ENCODE measurements around the gene DPPA5. TPM values are rescaled to one million over a fixed set of nuclear protein-coding genes. Genes with fewer than 3 reads are reported as not detected.

The DPPA5 gene
- total RNA-seq, 1 experiment from 2014 or later, result not detected

- no peak for TF ChIP-seq CBX3 (IDR thresholded peaks at IDR 0.05; ENCODE audit: low read depth)
These were observed 18.4 kb upstream of the DPPA5 start (continued) for GRCh38 chr6:73372516-73372915.

DNA sequence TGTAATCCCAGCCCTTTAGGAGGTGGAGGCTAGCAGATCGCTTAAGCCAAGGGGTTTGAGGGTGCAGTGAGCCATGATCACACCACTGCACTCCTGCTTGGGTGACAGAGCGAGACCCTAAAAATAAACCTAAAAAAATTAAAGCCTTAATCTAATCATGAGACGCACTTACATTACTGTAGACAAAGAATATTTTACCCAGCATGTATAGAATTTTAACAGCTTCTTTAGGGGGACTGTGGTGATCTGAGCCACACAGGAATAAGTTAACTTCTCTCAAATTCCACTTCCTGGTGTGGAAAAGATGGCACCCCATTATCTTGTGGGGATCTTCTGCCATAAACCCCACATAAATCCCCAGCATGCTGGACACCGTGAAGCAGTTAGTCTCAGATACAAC, 17.9 kb upstream of the DPPA5 start:
- no peak for DNase-seq (ENCODE audit: low read depth, low spot score)
- intact Hi-C loops (cut with micrococcal nuclease), result no loop called here
- no peaks in the 10 kb centered on the region for H3K9me2 ChIP-seq (ENCODE audit: insufficient read depth)
- CTCF ChIA-PET, result no interaction called here
- H4K20me1 ChIP-seq (ENCODE audit: insufficient read depth), result no peaks in the 10 kb centered on the region
- no peak for TF ChIP-seq EZH2phosphoT487 (IDR thresholded peaks at IDR 0.05; ENCODE audit: borderline replicate concordance)
- no peak for TF ChIP-seq EGR1 (IDR thresholded peaks at IDR 0.05; ENCODE audit: low read depth)
- TF ChIP-seq ZBTB33 (IDR thresholded peaks at IDR 0.05; ENCODE audit: extremely low read depth, insufficient replicate concordance, low read length), result no peak
- TF ChIP-seq EZH2 (IDR thresholded peaks at IDR 0.05), result no peak
- no peak for TF ChIP-seq CBX3 (IDR thresholded peaks at IDR 0.05; ENCODE audit: low read depth)
- TF ChIP-seq ZFX (IDR thresholded peaks at IDR 0.05), result no peak
- TF ChIP-seq ELF1 (IDR thresholded peaks at IDR 0.05; ENCODE audit: borderline replicate concordance, low read depth), result no peak
- no peak for TF ChIP-seq TCF7L2 (IDR thresholded peaks at IDR 0.05; ENCODE audit: borderline replicate concordance, extremely low read depth, insufficient read depth, insufficient read length)
- TF ChIP-seq SP1 (IDR thresholded peaks at IDR 0.05; ENCODE audit: low read depth), result no peak
- TF ChIP-seq, protein P1, sequence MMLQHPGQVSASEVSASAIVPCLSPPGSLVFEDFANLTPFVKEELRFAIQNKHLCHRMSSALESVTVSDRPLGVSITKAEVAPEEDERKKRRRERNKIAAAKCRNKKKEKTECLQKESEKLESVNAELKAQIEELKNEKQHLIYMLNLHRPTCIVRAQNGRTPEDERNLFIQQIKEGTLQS (IDR thresholded peaks at IDR 0.05), result no peak
- TF ChIP-seq, protein P2, sequence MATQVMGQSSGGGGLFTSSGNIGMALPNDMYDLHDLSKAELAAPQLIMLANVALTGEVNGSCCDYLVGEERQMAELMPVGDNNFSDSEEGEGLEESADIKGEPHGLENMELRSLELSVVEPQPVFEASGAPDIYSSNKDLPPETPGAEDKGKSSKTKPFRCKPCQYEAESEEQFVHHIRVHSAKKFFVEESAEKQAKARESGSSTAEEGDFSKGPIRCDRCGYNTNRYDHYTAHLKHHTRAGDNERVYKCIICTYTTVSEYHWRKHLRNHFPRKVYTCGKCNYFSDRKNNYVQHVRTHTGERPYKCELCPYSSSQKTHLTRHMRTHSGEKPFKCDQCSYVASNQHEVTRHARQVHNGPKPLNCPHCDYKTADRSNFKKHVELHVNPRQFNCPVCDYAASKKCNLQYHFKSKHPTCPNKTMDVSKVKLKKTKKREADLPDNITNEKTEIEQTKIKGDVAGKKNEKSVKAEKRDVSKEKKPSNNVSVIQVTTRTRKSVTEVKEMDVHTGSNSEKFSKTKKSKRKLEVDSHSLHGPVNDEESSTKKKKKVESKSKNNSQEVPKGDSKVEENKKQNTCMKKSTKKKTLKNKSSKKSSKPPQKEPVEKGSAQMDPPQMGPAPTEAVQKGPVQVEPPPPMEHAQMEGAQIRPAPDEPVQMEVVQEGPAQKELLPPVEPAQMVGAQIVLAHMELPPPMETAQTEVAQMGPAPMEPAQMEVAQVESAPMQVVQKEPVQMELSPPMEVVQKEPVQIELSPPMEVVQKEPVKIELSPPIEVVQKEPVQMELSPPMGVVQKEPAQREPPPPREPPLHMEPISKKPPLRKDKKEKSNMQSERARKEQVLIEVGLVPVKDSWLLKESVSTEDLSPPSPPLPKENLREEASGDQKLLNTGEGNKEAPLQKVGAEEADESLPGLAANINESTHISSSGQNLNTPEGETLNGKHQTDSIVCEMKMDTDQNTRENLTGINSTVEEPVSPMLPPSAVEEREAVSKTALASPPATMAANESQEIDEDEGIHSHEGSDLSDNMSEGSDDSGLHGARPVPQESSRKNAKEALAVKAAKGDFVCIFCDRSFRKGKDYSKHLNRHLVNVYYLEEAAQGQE (IDR thresholded peaks at IDR 0.05; ENCODE audit: low read depth), result no peak
- no peak for TF ChIP-seq CEBPB (IDR thresholded peaks at IDR 0.05; ENCODE audit: low read depth)
- no peak for TF ChIP-seq YY1 (IDR thresholded peaks at IDR 0.05; ENCODE audit: extremely low read depth, insufficient replicate concordance, low read depth, low read length)
- TF ChIP-seq RAD21 (IDR thresholded peaks at IDR 0.05; ENCODE audit: low read depth), result no peak
- TF ChIP-seq FOSL1 (IDR thresholded peaks at IDR 0.05; ENCODE audit: low read depth), result no peak
- no peak for TF ChIP-seq POLR2A (IDR thresholded peaks at IDR 0.05; ENCODE audit: borderline replicate concordance, extremely low read depth, insufficient read depth, insufficient read length)
- ATAC-seq, result no peak
- RAD21 ChIA-PET (ENCODE audit: low non-redundant PET in 1 of 2, low total read pairs in 2 of 2, uncharacterized antibody in 2 of 2, unreplicated experiment in 2 of 2), result no interaction called here
- POLR2A ChIA-PET, result no interaction called here
- H2AFZ ChIP-seq (ENCODE audit: low read depth, low read length, poor library complexity, severe bottlenecking), result no peak overlapping the region
- H3K9ac ChIP-seq (ENCODE audit: low read length), result no peak overlapping the region
- no peaks in the 10 kb centered on the region for H3K4me1 ChIP-seq (ENCODE audit: control insufficient read depth in 1 of 2, insufficient read depth in 2 of 2, low read length in 2 of 2)
- H3K4me2 ChIP-seq (ENCODE audit: low read length), result no peak overlapping the region
- no TSS peak for BruUV-seq (replicated peaks)
- no peak overlapping the region for H3K27ac ChIP-seq (ENCODE audit: low read depth, low read length)
- no peak overlapping the region for H3K4me3 ChIP-seq (replicated peaks in 1 of 2; ENCODE audit: low read depth in 1 of 2, low read length in 2 of 2)
- H3K27me3 ChIP-seq (ENCODE audit: insufficient read depth, low read length), result no peaks in the 10 kb centered on the region
- no peaks in the 10 kb centered on the region for H3K79me2 ChIP-seq (ENCODE audit: insufficient read depth, low read length)
- no peaks in the 10 kb centered on the region for H3K36me3 ChIP-seq (ENCODE audit: control insufficient read depth in 1 of 2, insufficient read depth in 2 of 2, low read length in 2 of 2)
- H3K9me3 ChIP-seq (ENCODE audit: control insufficient read depth in 1 of 2, insufficient read depth in 1 of 2, low read depth in 1 of 2, low read length in 2 of 2), result no peaks in the 10 kb centered on the region

Data from HCT116 (cell line).